Measurements from ENCODE around the gene ARHGAP22. TPM values are rescaled to one million over a fixed set of nuclear protein-coding genes. Genes with fewer than 3 reads are reported as not detected.

The ARHGAP22 gene
- total RNA-seq, 4 donors from 2014 or later: 2.2 to 9.1 (median 4.8) TPM

DNA sequence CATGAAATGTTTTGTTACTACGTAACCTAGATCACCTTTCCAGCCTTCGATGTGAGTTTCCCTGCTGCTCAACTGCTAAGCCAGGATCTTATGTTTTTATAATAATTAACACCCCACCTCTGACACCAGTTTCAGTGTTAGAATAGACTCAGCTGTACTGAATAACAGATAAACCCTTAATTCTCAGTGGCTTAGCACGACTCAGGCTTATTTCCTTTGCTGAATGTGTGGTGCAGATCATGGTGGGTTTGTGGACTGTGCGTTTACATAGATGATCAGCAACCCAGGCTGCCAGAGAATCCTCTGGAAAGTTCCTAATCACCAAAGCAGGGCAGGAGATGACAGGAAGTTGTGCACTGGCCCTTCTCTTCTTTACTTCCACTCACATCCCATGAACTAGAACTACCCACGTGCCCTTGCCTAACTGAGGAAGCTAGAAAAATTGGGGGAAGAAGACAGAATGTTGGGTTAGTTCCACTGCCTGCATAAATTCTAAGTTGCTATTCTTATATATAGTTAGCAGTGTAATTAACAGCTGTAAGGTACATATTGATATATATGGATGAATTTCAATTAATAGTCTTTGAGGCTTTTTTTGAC lies 186.6 kb downstream of the ARHGAP22 start:
- no peak overlapping the region for H3K4me3 ChIP-seq
- H3K4me1 ChIP-seq: no peaks in the 10 kb centered on the region
- no peaks in the 10 kb centered on the region for H3K9me3 ChIP-seq
- no peak for DNase-seq (ENCODE audit: extremely low spot score)
- intact Hi-C loops (cut with DNase I): no loop called here
- no peak overlapping the region for H3K27ac ChIP-seq (replicated peaks in 1 of 4)
- peaks cover 0 to 14% (median 0%) of the 10 kb centered on the region in 4 donors for H3K36me3 ChIP-seq
- TF ChIP-seq POLR2AphosphoS5 (IDR thresholded peaks at IDR 0.05): no peak
- TF ChIP-seq POLR2A (IDR thresholded peaks at IDR 0.05; ENCODE audit: low read depth): no peak
- TF ChIP-seq, protein P1, sequence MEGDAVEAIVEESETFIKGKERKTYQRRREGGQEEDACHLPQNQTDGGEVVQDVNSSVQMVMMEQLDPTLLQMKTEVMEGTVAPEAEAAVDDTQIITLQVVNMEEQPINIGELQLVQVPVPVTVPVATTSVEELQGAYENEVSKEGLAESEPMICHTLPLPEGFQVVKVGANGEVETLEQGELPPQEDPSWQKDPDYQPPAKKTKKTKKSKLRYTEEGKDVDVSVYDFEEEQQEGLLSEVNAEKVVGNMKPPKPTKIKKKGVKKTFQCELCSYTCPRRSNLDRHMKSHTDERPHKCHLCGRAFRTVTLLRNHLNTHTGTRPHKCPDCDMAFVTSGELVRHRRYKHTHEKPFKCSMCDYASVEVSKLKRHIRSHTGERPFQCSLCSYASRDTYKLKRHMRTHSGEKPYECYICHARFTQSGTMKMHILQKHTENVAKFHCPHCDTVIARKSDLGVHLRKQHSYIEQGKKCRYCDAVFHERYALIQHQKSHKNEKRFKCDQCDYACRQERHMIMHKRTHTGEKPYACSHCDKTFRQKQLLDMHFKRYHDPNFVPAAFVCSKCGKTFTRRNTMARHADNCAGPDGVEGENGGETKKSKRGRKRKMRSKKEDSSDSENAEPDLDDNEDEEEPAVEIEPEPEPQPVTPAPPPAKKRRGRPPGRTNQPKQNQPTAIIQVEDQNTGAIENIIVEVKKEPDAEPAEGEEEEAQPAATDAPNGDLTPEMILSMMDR (IDR thresholded peaks at IDR 0.05): no peak
- TF ChIP-seq EP300 (IDR thresholded peaks at IDR 0.05): no peak
- H3K27me3 ChIP-seq: no peaks in the 10 kb centered on the region
- WGBS: 89% methylated on average over 5 of the region's 5 CpGs

DNA sequence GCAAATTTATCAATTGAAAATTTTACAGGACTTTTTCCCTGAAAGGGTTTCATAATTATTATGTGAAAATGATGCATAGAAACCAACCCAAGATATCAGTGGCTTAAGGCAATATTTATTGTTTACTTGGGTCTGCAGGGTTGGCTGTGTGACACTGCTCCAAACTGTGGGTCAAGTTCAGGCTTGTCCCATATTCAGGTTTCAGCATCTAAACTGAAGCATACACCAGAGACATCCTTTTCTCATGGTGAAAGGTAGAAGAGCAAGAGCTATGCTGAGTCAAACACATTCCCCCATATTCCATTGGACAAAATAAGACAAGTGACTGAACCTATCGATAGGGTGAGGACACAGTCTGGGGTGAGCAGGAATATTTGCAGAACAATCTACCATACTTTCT lies 187.5 kb downstream of the ARHGAP22 start:
- intact Hi-C loops (cut with DNase I): no loop called here
- TF ChIP-seq, protein P1 (IDR thresholded peaks at IDR 0.05): no peak
- no peak for TF ChIP-seq EP300 (IDR thresholded peaks at IDR 0.05)

DNA sequence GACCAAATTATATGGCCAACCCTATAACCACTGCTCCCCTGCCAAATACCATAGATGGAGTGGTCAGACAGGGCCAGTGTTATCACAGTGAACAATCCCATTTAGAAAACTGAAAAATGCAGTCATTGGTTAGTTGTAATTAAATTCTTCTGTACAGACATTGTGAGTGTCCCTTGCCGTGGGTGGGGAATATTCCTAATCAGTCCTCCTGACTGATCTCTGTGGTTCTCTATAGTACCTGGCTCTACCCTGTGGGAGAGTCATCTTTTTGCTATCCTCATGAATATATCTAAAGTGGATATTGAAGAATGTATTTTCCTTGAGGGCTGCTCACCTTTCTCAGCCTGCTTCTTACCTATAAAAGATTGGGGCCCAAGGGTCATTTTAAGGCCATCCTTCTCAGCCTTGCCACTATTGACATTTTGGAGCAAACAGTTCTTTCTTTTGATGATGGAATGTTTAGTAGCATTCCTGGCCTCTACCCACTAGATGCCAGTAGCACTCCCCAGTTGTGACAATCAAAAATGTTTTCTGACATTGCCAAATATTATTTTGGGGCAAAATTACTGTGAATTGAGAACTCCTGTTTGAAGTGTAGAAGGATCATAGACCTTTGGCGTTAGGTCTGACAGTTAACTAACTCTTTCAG lies 188.2 kb downstream of the ARHGAP22 start:
- intact Hi-C loops (cut with DNase I): no loop called here
- H3K27ac ChIP-seq (replicated peaks in 1 of 4): no peak overlapping the region
- 93% methylated on average over 2 of the region's 2 CpGs for WGBS
- peaks cover 0 to 14% (median 11%) of the 10 kb centered on the region in 4 donors for H3K9me3 ChIP-seq
- H3K4me3 ChIP-seq: no peak overlapping the region
- no peaks in the 10 kb centered on the region for H3K4me1 ChIP-seq
- TF ChIP-seq POLR2AphosphoS5 (IDR thresholded peaks at IDR 0.05): no peak
- no peak for TF ChIP-seq POLR2A (IDR thresholded peaks at IDR 0.05; ENCODE audit: low read depth)
- TF ChIP-seq EP300 (IDR thresholded peaks at IDR 0.05): no peak
- no peaks in the 10 kb centered on the region for H3K27me3 ChIP-seq
- no peak for DNase-seq (ENCODE audit: extremely low spot score)
- peaks cover 0 to 26% (median 14%) of the 10 kb centered on the region in 4 donors for H3K36me3 ChIP-seq

More for the DNA sequence above, 187.5 kb downstream of the ARHGAP22 start:
- no peak for DNase-seq (ENCODE audit: extremely low spot score)
- peaks cover 0 to 7% (median 5%) of the 10 kb centered on the region in 4 donors for H3K9me3 ChIP-seq
- H3K27me3 ChIP-seq: no peaks in the 10 kb centered on the region
- H3K4me3 ChIP-seq: no peak overlapping the region
- peaks cover 0 to 22% (median 8%) of the 10 kb centered on the region in 4 donors for H3K36me3 ChIP-seq
- H3K4me1 ChIP-seq: no peaks in the 10 kb centered on the region
- H3K27ac ChIP-seq (replicated peaks in 1 of 4): no peak overlapping the region
- WGBS: 95% methylated on average over 1 of the region's 1 CpG

DNA sequence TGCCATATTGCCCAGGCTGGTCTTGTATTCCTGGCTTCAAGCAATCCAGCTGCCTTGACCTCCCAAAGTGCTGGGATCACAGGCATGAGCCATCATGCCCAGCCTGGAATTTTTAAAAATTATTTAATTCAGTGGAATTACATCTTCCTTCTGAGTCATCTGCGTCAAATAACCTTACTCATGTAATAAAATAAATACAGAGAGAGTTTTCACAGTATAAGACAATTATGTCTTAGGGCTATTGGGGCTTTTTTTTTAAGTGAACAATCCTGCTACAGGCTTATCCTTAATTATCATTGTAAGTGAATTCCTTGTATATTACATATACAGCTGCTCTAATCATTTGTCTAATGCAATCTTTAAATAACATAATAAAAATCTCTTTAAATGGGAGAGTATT lies 190.1 kb downstream of the ARHGAP22 start:
- TF ChIP-seq POLR2A (IDR thresholded peaks at IDR 0.05; ENCODE audit: low read depth) (no peak), POLR2AphosphoS5 (IDR thresholded peaks at IDR 0.05) (no peak), EP300 (IDR thresholded peaks at IDR 0.05) (no peak)
- TF ChIP-seq, protein P1 (IDR thresholded peaks at IDR 0.05): no peak
- Histone ChIP-seq H3K36me3 (peaks cover 0 to 35% (median 23%) of the 10 kb centered on the region in 4 donors), H3K27me3 (no peaks in the 10 kb centered on the region), H3K4me3 (no peak overlapping the region), H3K27ac (replicated peaks in 1 of 4) (no peak overlapping the region), H3K4me1 (no peaks in the 10 kb centered on the region), H3K9me3 (peaks cover 0 to 19% (median 14%) of the 10 kb centered on the region in 4 donors)
- intact Hi-C loops (cut with DNase I): no loop called here
- DNase-seq (ENCODE audit: extremely low spot score): no peak
- 85% methylated on average over 1 of the region's 1 CpG for WGBS

DNA sequence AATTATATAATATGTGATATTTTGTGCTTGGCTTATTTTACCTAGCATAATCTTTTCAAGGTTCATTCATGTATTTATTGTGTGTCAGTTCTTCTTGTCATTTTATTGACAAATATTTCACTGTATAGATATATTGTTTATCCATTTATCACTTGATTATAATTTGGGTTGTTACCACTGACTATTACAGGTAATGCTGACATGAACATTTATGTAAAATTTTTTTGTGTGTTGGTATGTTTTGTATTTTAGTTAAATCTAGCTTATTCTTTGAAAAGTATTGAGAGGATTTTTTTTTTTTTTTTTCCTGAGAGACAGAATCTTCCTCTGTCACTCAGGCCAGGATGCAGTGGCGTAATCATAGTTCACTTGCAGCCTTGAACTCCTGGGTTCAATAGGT lies 190.7 kb downstream of the ARHGAP22 start:
- H3K27me3 ChIP-seq: no peaks in the 10 kb centered on the region
- DNase-seq (ENCODE audit: extremely low spot score): no peak
- intact Hi-C loops (cut with DNase I): no loop called here
- no peaks in the 10 kb centered on the region for H3K4me1 ChIP-seq
- H3K36me3 ChIP-seq: peaks cover 0 to 41% (median 25%) of the 10 kb centered on the region in 4 donors
- TF ChIP-seq, protein P1 (IDR thresholded peaks at IDR 0.05): no peak
- TF ChIP-seq POLR2A (IDR thresholded peaks at IDR 0.05; ENCODE audit: low read depth): no peak
- no peak for TF ChIP-seq POLR2AphosphoS5 (IDR thresholded peaks at IDR 0.05)
- no peak for TF ChIP-seq EP300 (IDR thresholded peaks at IDR 0.05)
- H3K4me3 ChIP-seq: no peak overlapping the region
- 100% methylated on average over 1 of the region's 1 CpG for WGBS
- H3K9me3 ChIP-seq: peaks cover 0 to 19% (median 14%) of the 10 kb centered on the region in 4 donors
- H3K27ac ChIP-seq (replicated peaks in 1 of 4): no peak overlapping the region
